GM12864 (cell line): ENCODE results near the gene FBXO41.
A peak's percentile ranks its signal among the peaks of the same experiment; 100 is the strongest.

Experiments used
- DNase-seq: peaks from one replicate; pipeline ENCODE4 v3.0.0-alpha.2; 2011; ENCODE audit warnings: low read depth
- H3K4me3 ChIP-seq: 2 replicates; pipeline ENCODE4 v1.5.1; 2011; ENCODE audit warnings: mild to moderate bottlenecking, low read depth, low read length, control low read depth
- CTCF ChIP-seq: IDR thresholded peaks from 2 replicates; pipeline ENCODE4 v1.5.1; 2011; ENCODE audit warnings: low read depth, mild to moderate bottlenecking, moderate library complexity, low read length, control low read depth, inconsistent platforms; ENCODE audit errors: missing control alignments

The FBXO41 gene

GRCh38 chr2:73233154-73233931 is 50.9 kb downstream of the FBXO41 start, which contains the start of gene PRADC1:
Gene PRADC1 (minus strand): TSS chr2:73233239. CDS start chr2:73233160, 79 bp downstream.
- H3K4me3 ChIP-seq, result peak within 1 kb of the TSS; percentile 78
- peak; percentile 99 for DNase-seq
- TF ChIP-seq CTCF, result no peak

- H3K4me3 ChIP-seq, result peak overlapping the region; percentile 78
- peak; percentile 20 for TF ChIP-seq CTCF
- no peak for DNase-seq
Observed at GRCh38 chr2:73232403-73233153, 51.7 kb downstream of the FBXO41 start.

- no peak overlapping the region for H3K4me3 ChIP-seq
- TF ChIP-seq CTCF, result no peak
- no peak for DNase-seq
Observed at GRCh38 chr2:73228631-73229030, 55.6 kb downstream of the FBXO41 start.

- no peak for DNase-seq
- no peak for TF ChIP-seq CTCF
- no peak overlapping the region for H3K4me3 ChIP-seq
Observed at GRCh38 chr2:73227086-73227485, 57.2 kb downstream of the FBXO41 start.

- DNase-seq, result no peak
- no peak overlapping the region for H3K4me3 ChIP-seq
- TF ChIP-seq CTCF, result no peak
Observed at GRCh38 chr2:73225513-73226360, 58.5 kb downstream of the FBXO41 start.

GRCh38 chr2:73223821-73224220 is 60.5 kb downstream of the FBXO41 start:
- H3K4me3 ChIP-seq, result no peak overlapping the region
- no peak for DNase-seq
- no peak for TF ChIP-seq CTCF
